H1 (cell line): Measurements from ENCODE around the gene F10.

ENCODE experiments used
- BRCA1 ChIP-seq: IDR thresholded peaks from 2 replicates; pipeline ENCODE4 v1.6.1; 2012; ENCODE audit warnings: low read depth, low read length, improper control_type of control experiment
- GTF2F1 ChIP-seq: IDR thresholded peaks from 2 replicates; pipeline ENCODE4 v1.6.1; 2012; ENCODE audit warnings: low read depth, low read length, improper control_type of control experiment, borderline replicate concordance
- POLR2A ChIP-seq, 2 experiments: IDR thresholded peaks; 1 replicate in 1 of 2; 2 replicates in 1 of 2; pipeline ENCODE4 v1.6.1; 2011; ENCODE audit warnings: low read depth in 2 of 2, low read length in 2 of 2, mild to moderate bottlenecking in 2 of 2; ENCODE audit errors: control extremely low read depth in 1 of 2
- POLR2AphosphoS5 ChIP-seq: IDR thresholded peaks from 2 replicates; pipeline ENCODE4 v1.6.1; 2011; ENCODE audit warnings: low read depth, low read length
- RAD21 ChIP-seq, 2 experiments: IDR thresholded peaks in 1 of 2; conservative IDR thresholded peaks in 1 of 2; 2 replicates each; pipeline ENCODE4 v1.6.1; 2011; ENCODE audit warnings: low read depth in 2 of 2, low read length in 2 of 2, improper control_type of control experiment in 1 of 2, inconsistent platforms in 1 of 2, mild to moderate bottlenecking in 1 of 2, moderate library complexity in 1 of 2
- RXRA ChIP-seq: IDR thresholded peaks from 2 replicates; pipeline ENCODE4 v1.6.1; 2011; ENCODE audit warnings: low read depth, mild to moderate bottlenecking, low read length, moderate library complexity; ENCODE audit not compliant: insufficient read depth
- SIN3A ChIP-seq, 2 experiments: IDR thresholded peaks in 1 of 2; conservative IDR thresholded peaks in 1 of 2; 2 replicates each; pipeline ENCODE4 v1.6.1; 2011 to 2012; ENCODE audit warnings: low read length in 2 of 2, improper control_type of control experiment in 1 of 2, low read depth in 1 of 2, mild to moderate bottlenecking in 1 of 2
- SIRT6 ChIP-seq: IDR thresholded peaks from one replicate; pipeline ENCODE4 v1.7.1; 2012; ENCODE audit warnings: low read length, inconsistent platforms
- ZNF274 ChIP-seq: IDR thresholded peaks from 2 replicates; pipeline ENCODE4 v1.7.0; 2012; ENCODE audit warnings: low read length, borderline replicate concordance; ENCODE audit errors: extremely low read depth
- TF ChIP-seq, protein P1 (sequence below), 3 experiments: IDR thresholded peaks; 1 replicate in 2 of 3; 2 replicates in 1 of 3; pipeline versions ENCODE4 v1.5.1 to v1.6.1; 2011; ENCODE audit warnings: low read length in 3 of 3, mild to moderate bottlenecking in 3 of 3, inconsistent platforms in 2 of 3, low read depth in 1 of 3, moderate library complexity in 1 of 3; ENCODE audit not compliant: insufficient read depth in 1 of 3; ENCODE audit errors: control extremely low read depth in 1 of 3
- TF ChIP-seq, protein P2 (sequence below): IDR thresholded peaks from 2 replicates; pipeline ENCODE4 v1.6.1; 2011; ENCODE audit warnings: low read length, improper control_type of control experiment
- TF ChIP-seq, protein P3 (sequence below): IDR thresholded peaks from 2 replicates; pipeline ENCODE4 v1.6.1; 2012; ENCODE audit warnings: low read length, inconsistent platforms
- TF ChIP-seq, protein P4 (sequence below): IDR thresholded peaks from 2 replicates; pipeline ENCODE4 v1.6.1; 2011; ENCODE audit warnings: low read depth, mild to moderate bottlenecking, low read length; ENCODE audit not compliant: insufficient read depth

DNA sequence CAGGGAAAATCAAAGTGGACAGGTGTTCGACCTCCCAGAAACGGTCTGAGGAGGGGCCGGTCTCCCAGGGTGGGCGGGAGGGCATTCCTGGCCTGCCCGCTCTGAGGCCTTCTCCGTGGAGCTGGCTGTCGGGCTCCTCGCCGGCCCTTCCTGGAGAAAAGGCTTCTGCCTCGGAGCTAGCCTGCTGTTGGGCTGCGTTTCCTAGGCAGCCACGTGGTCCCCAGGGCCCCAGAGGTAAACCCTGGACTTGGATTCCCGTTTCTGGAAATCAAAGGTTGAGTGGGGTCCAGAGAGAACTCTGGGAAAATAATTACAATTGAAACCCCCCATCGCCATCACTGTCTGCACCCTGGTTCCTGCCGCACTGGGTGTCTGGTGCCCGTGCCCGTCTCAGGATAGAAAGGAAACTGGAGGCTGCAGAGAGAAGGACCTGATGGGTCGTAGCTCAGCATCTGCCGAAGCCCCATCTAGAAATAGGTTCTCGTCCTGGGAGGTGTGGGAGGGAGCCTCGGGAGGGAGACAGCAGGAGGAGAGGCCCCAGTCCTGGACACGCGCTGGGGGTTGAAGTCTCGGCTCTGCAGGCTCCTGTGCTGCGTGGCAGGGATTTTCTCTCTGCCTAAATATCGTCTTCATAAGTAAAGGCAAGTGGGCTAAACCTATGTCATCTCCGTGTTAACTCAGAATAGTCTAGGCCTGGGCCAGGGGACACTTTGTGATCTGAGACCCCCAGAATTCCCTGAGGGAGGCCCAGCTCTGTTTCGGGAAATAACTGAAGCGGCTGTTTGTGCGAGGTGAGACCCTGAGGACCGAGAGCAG is 28.2 kb downstream of the F10 start:
- TF ChIP-seq ZNF274 (no peak), POLR2AphosphoS5 (no peak), GTF2F1 (no peak), RAD21 (IDR thresholded peaks at IDR 0.05 in 1 of 2, conservative IDR thresholded peaks at IDR 0.05 in 1 of 2; ENCODE audit: low read depth in 2 of 2, low read length in 2 of 2) (no peak), RXRA (no peak), SIRT6 (no peak), BRCA1 (no peak), SIN3A (conservative IDR thresholded peaks at IDR 0.05 in 1 of 2, IDR thresholded peaks at IDR 0.05 in 1 of 2; ENCODE audit: low read depth in 1 of 2, low read length in 2 of 2) (no peak), POLR2A (IDR thresholded peaks at IDR 0.05; ENCODE audit: control extremely low read depth in 1 of 2, low read depth in 2 of 2, low read length in 2 of 2) (no peak)
- TF ChIP-seq, protein P1, sequence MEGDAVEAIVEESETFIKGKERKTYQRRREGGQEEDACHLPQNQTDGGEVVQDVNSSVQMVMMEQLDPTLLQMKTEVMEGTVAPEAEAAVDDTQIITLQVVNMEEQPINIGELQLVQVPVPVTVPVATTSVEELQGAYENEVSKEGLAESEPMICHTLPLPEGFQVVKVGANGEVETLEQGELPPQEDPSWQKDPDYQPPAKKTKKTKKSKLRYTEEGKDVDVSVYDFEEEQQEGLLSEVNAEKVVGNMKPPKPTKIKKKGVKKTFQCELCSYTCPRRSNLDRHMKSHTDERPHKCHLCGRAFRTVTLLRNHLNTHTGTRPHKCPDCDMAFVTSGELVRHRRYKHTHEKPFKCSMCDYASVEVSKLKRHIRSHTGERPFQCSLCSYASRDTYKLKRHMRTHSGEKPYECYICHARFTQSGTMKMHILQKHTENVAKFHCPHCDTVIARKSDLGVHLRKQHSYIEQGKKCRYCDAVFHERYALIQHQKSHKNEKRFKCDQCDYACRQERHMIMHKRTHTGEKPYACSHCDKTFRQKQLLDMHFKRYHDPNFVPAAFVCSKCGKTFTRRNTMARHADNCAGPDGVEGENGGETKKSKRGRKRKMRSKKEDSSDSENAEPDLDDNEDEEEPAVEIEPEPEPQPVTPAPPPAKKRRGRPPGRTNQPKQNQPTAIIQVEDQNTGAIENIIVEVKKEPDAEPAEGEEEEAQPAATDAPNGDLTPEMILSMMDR (IDR thresholded peaks at IDR 0.05; ENCODE audit: control extremely low read depth in 1 of 3, insufficient read depth in 1 of 3, low read depth in 1 of 3, low read length in 3 of 3), result no peak
- TF ChIP-seq, protein P2, sequence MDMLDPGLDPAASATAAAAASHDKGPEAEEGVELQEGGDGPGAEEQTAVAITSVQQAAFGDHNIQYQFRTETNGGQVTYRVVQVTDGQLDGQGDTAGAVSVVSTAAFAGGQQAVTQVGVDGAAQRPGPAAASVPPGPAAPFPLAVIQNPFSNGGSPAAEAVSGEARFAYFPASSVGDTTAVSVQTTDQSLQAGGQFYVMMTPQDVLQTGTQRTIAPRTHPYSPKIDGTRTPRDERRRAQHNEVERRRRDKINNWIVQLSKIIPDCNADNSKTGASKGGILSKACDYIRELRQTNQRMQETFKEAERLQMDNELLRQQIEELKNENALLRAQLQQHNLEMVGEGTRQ, result no peak
- TF ChIP-seq, protein P3, sequence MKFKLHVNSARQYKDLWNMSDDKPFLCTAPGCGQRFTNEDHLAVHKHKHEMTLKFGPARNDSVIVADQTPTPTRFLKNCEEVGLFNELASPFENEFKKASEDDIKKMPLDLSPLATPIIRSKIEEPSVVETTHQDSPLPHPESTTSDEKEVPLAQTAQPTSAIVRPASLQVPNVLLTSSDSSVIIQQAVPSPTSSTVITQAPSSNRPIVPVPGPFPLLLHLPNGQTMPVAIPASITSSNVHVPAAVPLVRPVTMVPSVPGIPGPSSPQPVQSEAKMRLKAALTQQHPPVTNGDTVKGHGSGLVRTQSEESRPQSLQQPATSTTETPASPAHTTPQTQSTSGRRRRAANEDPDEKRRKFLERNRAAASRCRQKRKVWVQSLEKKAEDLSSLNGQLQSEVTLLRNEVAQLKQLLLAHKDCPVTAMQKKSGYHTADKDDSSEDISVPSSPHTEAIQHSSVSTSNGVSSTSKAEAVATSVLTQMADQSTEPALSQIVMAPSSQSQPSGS, result no peak
- TF ChIP-seq, protein P4, sequence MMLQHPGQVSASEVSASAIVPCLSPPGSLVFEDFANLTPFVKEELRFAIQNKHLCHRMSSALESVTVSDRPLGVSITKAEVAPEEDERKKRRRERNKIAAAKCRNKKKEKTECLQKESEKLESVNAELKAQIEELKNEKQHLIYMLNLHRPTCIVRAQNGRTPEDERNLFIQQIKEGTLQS, result no peak
